Activated T-cell treated with anti-CD3 and anti-CD28 coated beads for 48 hours (primary cell): ENCODE data around the gene CAMK2A.

ENCODE experiments used
- DNase-seq: peaks from one replicate; pipeline ENCODE4 v3.0.0-alpha.2; 2020; ENCODE audit warnings: low read depth

The CAMK2A gene

GRCh38 chr5:150211156-150212030 lies 78.2 kb downstream of the CAMK2A start:
- no peak for DNase-seq

- DNase-seq, result no peak
Measured at GRCh38 chr5:150210644-150211043, 78.9 kb downstream of the CAMK2A start.

- DNase-seq, result no peak
Measured at GRCh38 chr5:150209099-150209635, 80.4 kb downstream of the CAMK2A start.

- no peak for DNase-seq
Measured at GRCh38 chr5:150208187-150209098, 81.1 kb downstream of the CAMK2A start.

GRCh38 chr5:150206779-150207115 lies 82.8 kb downstream of the CAMK2A start:
- no peak for DNase-seq

- no peak for DNase-seq
Measured at GRCh38 chr5:150206098-150206778, 83.3 kb downstream of the CAMK2A start.

GRCh38 chr5:150204590-150204960 lies 85.0 kb downstream of the CAMK2A start:
- no peak for DNase-seq

GRCh38 chr5:150203832-150204589 lies 85.6 kb downstream of the CAMK2A start:
- DNase-seq, result no peak

GRCh38 chr5:150202501-150202900 lies 87.1 kb downstream of the CAMK2A start:
- no peak for DNase-seq

- DNase-seq, result no peak
Measured at GRCh38 chr5:150197476-150197875, 92.1 kb downstream of the CAMK2A start.

GRCh38 chr5:150196986-150197385 lies 92.6 kb downstream of the CAMK2A start:
- no peak for DNase-seq

- no peak for DNase-seq
Measured at GRCh38 chr5:150196514-150196913, 93.1 kb downstream of the CAMK2A start.

- no peak for DNase-seq
Measured at GRCh38 chr5:150195736-150196485, 93.7 kb downstream of the CAMK2A start.

- no peak for DNase-seq
Measured at GRCh38 chr5:150192462-150192861, 97.1 kb downstream of the CAMK2A start.

GRCh38 chr5:150190987-150191386 lies 98.6 kb downstream of the CAMK2A start:
- DNase-seq, result no peak

GRCh38 chr5:150190503-150190979 lies 99.0 kb downstream of the CAMK2A start:
- no peak for DNase-seq

GRCh38 chr5:150189728-150190502 lies 99.7 kb downstream of the CAMK2A start, which contains the start of gene SLC6A7:
Gene SLC6A7 (plus strand): TSS chr5:150190062. CDS start chr5:150190328, 266 bp downstream.
- DNase-seq, result no peak

GRCh38 chr5:150189326-150189725 lies 100.2 kb downstream of the CAMK2A start:
- no peak for DNase-seq

GRCh38 chr5:150188146-150188842 lies 101.3 kb downstream of the CAMK2A start:
- no peak for DNase-seq
